ENCODE measurements around the gene EPB41L2.

The EPB41L2 gene

DNA sequence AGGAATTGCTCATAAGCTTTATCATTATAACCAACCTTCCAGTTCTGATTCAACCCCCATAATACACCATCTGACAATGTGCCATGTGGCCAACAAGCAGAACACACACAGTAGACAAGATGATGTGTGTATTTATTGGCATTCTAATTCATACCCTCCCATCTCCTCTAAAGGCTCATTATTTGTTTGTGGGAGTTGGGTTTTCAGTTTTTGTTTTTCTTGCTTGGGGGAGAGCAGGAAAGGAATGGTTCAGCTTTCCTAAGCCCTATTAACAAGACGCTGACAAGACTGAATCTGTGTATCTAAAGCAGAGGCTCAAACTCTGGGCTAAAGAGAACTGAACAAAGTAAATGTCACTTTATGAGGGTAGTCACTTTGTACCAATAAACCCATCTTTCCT lies 36.8 kb downstream of the EPB41L2 start:
- no peak for DNase-seq (ENCODE audit: low read depth, low spot score)
- ChIA-PET POLR2A (no interaction called here), CTCF (interaction anchor here (1.0 to 1.3 kb wide), 2 partner anchors 13 to 90 kb away, joined by 3 read pairs; no protein-coding TSS in a partner anchor)
- TF ChIP-seq, protein P1, sequence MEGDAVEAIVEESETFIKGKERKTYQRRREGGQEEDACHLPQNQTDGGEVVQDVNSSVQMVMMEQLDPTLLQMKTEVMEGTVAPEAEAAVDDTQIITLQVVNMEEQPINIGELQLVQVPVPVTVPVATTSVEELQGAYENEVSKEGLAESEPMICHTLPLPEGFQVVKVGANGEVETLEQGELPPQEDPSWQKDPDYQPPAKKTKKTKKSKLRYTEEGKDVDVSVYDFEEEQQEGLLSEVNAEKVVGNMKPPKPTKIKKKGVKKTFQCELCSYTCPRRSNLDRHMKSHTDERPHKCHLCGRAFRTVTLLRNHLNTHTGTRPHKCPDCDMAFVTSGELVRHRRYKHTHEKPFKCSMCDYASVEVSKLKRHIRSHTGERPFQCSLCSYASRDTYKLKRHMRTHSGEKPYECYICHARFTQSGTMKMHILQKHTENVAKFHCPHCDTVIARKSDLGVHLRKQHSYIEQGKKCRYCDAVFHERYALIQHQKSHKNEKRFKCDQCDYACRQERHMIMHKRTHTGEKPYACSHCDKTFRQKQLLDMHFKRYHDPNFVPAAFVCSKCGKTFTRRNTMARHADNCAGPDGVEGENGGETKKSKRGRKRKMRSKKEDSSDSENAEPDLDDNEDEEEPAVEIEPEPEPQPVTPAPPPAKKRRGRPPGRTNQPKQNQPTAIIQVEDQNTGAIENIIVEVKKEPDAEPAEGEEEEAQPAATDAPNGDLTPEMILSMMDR (IDR thresholded peaks at IDR 0.05; ENCODE audit: insufficient read depth, low read length, missing control alignments): no peak
- H3K4me3 ChIP-seq (ENCODE audit: low read depth, low read length): no peak overlapping the region

DNA sequence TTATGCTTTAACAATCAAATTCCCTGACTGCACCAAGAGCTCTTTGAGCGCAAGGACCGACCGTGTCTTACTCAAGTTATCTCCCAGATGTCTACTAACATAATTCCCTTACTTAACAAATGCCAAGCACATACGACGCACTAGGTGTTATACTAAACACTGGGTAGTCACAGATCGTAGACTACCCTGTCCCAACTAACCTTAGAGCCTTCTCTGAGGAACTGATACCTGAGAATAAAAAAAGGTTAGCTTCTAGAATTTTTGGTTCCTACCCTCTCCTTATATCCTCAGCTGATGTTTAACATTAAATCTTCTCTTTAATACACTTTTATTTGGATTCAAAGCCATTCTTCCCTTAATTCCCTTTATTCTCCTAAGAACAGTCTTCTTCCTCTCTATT lies 38.5 kb downstream of the EPB41L2 start:
- POLR2A ChIA-PET: interaction anchor here (0.6 kb wide), 1 partner anchor 47 kb away, joined by 3 read pairs; no protein-coding TSS in a partner anchor
- TF ChIP-seq, protein P1 (IDR thresholded peaks at IDR 0.05; ENCODE audit: insufficient read depth, low read length, missing control alignments): no peak
- no peak overlapping the region for H3K4me3 ChIP-seq (ENCODE audit: low read depth, low read length)
- CTCF ChIA-PET: interaction anchor here (0.6 kb wide), 1 partner anchor 40 kb away, joined by 3 read pairs; no protein-coding TSS in a partner anchor
- DNase-seq (ENCODE audit: low read depth, low spot score): no peak

DNA sequence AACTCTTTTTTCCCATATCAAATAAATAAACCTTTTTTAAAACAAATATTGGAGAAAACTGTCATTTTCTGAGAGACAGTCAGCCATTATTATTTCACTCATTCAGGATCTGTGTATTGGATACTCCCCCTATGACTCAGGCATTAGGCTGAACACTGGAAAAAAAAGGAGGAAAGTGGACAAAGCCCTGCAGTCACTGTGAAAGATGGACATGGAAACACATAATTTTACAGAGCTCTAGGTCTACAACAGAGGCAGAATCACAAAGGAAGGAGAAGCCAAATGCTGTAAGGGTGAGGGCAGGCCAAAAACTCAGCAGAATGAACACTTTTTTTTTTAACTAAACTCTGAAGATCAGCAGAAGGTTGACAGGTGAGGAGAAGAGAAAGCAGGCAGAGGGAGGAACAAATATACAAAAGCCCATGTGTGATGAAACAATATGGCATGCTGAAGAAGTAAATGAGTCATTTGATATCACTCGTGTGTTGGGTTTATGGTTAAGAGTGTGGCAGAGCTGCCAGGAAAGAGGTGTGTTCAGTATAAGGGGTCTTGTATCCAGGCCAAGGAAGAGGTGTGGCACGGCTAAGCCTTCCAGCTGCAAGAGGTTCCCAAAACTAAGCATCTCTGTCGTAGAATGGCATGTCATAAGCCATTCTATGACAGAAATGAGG lies 39.1 kb downstream of the EPB41L2 start:
- no peak for DNase-seq (ENCODE audit: low read depth, low spot score)
- TF ChIP-seq, protein P1 (IDR thresholded peaks at IDR 0.05; ENCODE audit: insufficient read depth, low read length, missing control alignments): no peak
- POLR2A ChIA-PET: interaction anchor here (0.6 to 0.7 kb wide), 2 partner anchors 28 to 48 kb away, joined by 3 read pairs; no protein-coding TSS in a partner anchor

DNA sequence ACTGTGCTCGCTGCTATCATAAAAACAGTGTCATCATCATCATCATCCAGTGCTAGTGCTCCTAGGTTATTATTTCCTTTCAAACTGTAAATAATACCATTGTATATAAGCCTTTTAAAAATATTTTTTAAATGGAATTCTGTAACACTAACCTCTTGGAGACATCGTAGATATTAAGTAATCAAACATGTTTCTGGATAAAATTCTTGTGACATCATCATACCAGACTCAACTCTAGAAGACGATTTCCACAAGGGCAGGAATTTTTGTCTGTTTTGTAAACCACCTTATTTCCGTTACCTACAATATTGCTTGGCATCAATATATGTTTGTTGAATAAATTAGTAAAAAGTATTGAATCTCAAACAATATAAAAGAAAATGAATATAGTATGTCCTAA lies 40.4 kb downstream of the EPB41L2 start:
- no peak overlapping the region for H3K4me3 ChIP-seq (ENCODE audit: low read depth, low read length)
- TF ChIP-seq, protein P1 (IDR thresholded peaks at IDR 0.05; ENCODE audit: insufficient read depth, low read length, missing control alignments): no peak
- POLR2A ChIA-PET: no interaction called here
- CTCF ChIA-PET: no interaction called here
- DNase-seq (ENCODE audit: low read depth, low spot score): no peak

More for the DNA sequence above, 39.1 kb downstream of the EPB41L2 start:
- CTCF ChIA-PET: no interaction called here
- H3K4me3 ChIP-seq (ENCODE audit: low read depth, low read length): no peak overlapping the region

DNA sequence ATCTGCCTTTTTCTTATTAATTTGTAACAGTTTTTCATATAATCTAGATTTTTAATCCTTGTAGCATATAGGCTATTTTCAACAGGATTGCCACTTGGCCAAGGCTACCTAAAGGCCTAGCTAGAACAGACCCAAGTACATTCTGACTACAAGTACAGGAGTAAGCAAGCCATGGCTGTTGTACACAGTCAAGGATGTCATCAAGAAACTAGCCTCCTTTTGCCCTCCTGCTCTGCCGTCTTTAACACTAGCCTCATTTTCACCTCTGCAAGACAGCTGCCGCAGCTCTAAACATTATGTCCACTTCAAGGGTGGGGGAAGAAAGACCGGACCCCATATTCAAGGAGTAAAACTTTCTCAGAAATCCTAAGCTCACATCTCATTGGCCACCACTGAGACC lies 45.1 kb downstream of the EPB41L2 start:
- no peak for DNase-seq (ENCODE audit: low read depth, low spot score)
- ChIA-PET CTCF (no interaction called here), POLR2A (no interaction called here)
- no peak overlapping the region for H3K4me3 ChIP-seq (ENCODE audit: low read depth, low read length)
- TF ChIP-seq, protein P1 (IDR thresholded peaks at IDR 0.05; ENCODE audit: insufficient read depth, low read length, missing control alignments): no peak

DNA sequence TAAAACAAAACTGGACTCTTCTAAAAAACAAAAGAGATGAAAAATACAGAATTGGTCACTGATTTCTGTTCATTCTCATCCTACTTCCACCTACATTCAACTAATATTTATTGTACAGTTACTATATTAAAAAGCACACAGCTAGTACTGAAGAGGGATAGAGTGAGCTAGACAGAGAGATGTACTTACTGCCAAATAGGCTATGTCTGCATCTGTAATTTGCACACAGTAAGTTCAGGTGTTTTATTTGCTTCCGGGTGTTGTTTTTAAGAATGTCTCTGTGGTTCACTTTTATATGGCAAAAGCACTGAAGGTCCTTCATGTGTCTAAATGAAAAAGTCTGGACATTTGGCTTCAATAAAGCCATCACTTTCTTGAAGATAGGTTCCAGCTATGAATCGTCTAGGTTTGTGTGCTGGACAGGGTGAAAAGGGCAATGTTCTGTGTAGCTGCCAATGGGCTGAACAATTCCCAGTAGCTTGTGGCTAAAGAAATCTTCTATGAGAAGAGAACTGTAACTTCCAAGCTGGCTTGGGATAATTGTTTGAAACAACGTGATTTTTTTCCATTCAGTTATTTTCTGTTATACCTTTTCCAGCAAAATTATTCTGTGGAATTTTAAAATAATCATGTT lies 47.3 kb downstream of the EPB41L2 start:
- ChIA-PET POLR2A (no interaction called here), CTCF (interaction anchor here (1.4 kb wide), 1 partner anchor 14 kb away, joined by 3 read pairs; no protein-coding TSS in a partner anchor)
- H3K4me3 ChIP-seq (ENCODE audit: low read depth, low read length): no peak overlapping the region
- TF ChIP-seq, protein P1 (IDR thresholded peaks at IDR 0.05; ENCODE audit: insufficient read depth, low read length, missing control alignments): no peak
- DNase-seq (ENCODE audit: low read depth, low spot score): no peak
